Jurkat, Clone E6-1 (cell line): ENCODE data around the gene PRKAR1B.
"Not testable (repeated sequence)": the region's sequence is repeated elsewhere in the genome, so short reads cannot be mapped to it uniquely, and the experiment has no call there.

Experiments
- DNase-seq: peaks from one replicate; pipeline ENCODE4 v3.0.0-alpha.2; 2011; ENCODE audit warnings: low read depth, low spot score
- H3K4me3 ChIP-seq: 2 replicates; pipeline ENCODE4 v1.5.1; 2011; ENCODE audit warnings: mild to moderate bottlenecking, low read length, control low read depth, moderate library complexity

Gene PRKAR1B

DNA sequence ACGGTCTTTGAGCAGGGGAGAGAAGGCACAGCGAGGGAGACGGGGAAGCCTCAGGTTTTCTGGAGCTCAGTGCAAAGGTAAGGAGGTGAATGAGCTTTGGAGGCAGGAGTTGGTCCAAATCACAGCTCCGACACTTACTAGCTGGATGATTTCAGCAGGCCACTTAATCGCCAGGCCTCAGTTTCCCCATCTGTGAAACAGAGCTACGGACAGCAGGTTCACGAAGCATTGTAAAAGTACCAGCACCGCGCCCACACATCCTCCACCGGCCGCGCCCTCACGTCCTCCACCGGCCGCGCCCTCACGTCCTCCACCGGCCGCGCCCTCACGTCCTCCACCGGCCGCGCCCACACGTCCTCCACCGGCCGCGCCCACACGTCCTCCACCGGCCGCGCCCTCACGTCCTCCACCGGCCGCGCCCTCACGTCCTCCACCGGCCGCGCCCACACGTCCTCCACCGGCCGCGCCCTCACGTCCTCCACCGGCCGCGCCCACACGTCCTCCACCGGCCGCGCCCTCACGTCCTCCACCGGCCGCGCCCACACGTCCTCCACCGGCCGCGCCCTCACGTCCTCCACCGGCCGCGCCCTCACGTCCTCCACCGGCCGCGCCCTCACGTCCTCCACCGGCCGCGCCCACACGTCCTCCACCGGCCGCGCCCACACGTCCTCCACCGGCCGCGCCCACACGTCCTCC lies 91.2 kb downstream of the PRKAR1B start:
- H3K4me3 ChIP-seq, result not testable (repeated sequence)

DNA sequence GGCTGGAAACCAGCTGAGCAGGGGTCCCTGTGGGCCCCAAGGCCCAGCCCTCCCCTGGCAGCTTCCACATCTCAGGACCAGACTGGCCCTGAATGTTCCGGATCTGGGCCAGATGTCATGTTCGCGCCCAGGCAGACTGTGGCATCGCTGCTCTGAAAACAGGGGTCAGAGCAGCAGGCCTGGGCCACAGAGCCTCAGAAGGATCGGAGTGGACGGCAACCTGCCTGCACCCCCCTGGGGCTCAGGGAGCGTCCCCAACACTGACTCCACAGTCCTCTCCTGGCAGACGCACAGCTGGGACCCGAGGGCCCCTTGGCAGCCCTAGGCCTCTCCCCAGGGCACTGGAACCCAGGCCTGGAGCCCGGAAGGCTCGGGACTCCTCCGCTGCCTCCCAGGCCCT lies 91.9 kb downstream of the PRKAR1B start:
- no peak for DNase-seq
- no peak overlapping the region for H3K4me3 ChIP-seq

More for the DNA sequence above, 91.2 kb downstream of the PRKAR1B start:
- DNase-seq, result not testable (repeated sequence)

DNA sequence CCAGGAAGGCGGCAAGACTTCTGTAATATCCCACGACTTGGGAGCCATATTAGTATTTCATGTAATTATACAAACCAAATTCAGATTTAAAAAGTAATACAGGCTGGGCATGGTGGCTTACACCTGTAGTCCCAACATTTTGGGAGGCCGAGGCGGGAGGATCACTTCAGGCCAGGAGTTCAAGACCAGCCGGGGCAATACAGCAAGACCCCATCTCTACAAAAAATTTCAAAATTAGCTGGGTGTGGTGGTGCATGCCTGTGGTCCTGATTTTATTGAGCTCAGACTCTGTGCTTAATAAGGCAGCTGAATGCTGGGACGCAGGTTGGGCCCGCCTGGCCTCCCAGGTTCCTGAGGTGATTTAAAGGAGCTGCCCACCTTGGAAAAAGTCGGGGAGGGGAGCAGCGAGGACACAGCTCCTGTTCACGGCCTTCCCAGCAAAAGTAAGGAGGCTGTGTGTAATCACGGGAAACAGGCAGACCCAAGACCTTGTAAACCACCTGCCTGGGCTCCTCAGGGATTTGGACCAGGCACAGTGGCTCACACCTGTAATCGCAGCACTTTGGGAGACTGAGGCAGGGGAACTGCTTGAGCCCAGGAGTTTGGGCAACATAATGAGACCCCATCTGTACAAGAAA lies 93.6 kb downstream of the PRKAR1B start:
- no peak for DNase-seq
- H3K4me3 ChIP-seq, result no peak overlapping the region

DNA sequence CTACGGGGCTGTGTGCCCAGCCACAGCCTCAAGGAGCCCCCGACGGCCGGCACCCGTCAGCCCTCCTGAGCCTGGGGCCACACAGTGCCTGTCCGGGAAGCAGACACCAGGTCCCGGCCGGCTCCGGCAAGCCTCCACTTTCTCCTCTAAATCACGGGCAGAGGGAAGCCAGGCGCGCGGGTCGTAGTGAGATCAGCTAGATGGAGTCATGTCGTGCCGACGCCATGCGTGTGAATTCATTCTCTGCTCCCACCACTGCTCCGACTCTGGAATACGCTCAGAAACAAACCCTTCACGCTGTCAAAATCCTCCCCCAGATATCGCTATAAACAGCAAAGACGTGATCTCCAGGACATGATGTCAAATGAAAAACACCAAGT lies 94.3 kb downstream of the PRKAR1B start:
- DNase-seq, result no peak
- no peak overlapping the region for H3K4me3 ChIP-seq

DNA sequence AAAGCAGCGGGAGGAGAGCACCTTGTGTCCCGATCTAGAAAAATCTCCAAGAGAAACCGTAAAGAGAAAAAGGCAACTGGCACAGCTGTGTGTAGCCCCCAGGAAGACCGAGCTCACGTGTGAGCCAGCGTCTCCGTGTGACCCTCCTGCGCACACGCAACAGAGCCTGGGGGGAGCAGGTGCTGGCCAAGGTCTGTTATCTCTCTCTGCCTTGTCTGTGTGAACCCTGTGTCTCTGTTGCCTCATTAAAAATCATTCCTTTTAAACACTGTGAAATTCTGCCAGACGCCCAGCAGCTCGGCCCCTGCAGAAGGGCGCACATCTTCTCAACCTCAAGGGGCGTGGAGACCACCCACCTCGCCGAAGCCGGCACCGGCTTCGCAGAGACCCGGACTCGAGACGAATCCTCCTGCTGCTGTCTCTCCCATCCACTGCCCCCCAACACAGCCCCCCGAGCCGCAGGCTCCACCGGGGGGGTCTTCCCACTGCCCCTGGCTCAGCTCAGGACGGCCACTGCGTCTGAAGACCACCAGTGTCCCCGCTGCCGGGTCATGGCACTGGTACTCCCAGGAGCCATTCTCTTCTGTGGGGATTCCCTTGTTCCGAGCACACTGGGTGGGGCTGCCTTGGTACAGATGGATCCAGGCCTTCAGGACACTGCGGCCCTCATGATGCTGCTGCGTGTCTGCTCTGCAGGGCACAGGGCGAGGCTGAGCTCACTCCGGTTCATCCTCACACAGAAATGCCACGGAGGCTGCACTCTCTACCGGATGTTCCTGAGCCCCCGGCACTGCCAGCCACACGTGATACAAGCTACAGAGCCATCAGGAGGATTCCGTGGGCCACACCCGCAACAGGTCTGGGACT lies 94.9 kb downstream of the PRKAR1B start:
- DNase-seq, result no peak
- H3K4me3 ChIP-seq, result no peak overlapping the region

DNA sequence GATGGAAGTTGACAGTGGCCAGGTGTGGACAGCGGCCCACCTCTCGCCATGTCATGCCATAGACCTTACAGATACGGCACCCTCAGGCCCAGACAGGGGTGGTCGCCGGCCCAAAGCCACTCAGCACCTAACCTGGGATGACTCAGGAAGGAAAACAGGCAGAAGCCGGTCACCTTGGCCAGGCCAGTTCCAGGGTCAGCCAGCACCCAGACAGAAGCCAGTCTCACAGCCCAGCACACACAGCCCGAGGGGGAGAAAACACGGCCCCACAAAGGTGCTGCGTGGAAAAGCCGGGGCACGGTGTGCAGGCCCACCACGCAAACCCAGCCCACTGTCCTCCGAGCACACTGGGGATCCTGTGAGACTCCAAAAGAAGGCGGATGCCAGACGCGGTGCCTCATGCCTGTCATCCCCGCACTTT lies 95.8 kb downstream of the PRKAR1B start:
- no peak for DNase-seq
- H3K4me3 ChIP-seq, result no peak overlapping the region

DNA sequence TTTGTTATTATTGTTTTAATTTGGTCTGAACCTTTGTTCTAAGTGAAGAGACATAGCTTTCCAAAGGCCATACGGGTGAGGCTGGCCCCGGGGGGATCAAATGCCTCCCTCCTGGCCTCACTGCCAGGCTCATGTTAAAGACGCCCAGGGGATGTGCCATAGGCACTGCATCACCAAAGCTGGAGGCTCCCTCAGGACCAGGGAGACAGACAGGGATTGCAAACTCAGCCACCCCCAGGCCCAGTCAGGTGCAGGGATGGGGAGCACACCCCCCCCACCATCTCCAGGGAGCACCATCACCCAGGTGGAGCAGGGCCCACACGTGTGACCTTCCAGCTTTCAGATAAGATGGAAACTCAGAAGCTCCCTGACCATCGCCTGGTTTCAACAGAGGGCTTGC lies 96.5 kb downstream of the PRKAR1B start:
- H3K4me3 ChIP-seq, result no peak overlapping the region
- no peak for DNase-seq

DNA sequence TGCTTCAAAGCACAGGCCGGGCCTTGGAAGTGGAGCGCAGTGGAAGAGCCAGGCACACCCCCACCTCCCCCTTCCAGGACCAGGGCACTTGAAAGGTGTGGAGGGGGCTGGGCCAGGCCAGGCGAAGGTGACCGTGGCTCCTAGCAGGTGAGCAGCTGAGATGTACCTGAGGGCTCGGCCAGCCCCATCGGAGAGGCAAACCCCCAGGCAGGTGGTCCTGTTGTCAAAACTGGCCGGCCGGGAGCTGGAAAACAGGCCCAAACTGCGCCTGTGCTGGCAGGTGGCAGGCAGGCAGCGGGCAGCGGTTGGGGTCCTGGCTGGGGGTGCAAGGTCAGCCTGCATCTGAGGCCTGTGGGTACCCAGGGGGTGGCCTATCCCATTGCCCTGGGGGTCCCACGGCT lies 97.0 kb downstream of the PRKAR1B start:
- H3K4me3 ChIP-seq, result no peak overlapping the region
- DNase-seq, result no peak

DNA sequence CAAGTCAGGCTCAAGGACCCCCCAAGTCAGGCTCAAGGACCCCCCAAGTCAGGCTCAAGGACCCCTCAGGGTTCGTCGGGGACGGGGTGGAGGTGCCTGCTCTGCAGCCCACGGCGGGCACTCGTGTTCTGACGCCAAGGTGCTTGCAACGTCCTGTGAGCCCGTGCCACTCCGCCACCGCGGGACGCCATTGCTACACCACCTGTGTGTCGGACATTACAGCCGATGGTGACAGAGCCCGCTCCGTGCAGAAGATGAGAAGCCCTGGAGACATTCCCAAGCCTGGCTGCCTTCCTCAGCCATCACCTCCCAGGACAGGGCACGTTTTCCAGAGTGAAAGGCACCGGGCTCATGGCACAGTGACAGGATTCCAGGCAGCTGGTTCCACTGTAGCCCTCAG lies 98.3 kb downstream of the PRKAR1B start:
- no peak overlapping the region for H3K4me3 ChIP-seq
- no peak for DNase-seq

DNA sequence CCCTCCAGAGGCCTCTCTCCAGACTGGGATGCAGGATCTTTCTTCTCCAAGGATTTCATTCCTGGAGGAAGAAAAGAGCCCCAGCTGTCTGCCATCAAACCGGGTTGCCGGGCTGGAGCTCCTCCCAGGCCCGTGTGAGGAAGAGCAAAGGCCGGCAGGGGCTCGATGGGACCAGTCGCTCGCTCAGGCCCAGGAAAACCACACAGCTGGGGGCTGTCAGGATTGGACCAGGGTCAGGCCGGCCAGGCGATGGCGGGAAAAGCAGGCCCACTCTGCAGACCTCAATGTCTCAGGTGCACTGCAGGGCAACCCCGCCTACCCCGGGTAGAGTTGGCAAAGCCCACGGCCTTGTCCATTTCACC lies 98.7 kb downstream of the PRKAR1B start:
- H3K4me3 ChIP-seq, result no peak overlapping the region
- no peak for DNase-seq

DNA sequence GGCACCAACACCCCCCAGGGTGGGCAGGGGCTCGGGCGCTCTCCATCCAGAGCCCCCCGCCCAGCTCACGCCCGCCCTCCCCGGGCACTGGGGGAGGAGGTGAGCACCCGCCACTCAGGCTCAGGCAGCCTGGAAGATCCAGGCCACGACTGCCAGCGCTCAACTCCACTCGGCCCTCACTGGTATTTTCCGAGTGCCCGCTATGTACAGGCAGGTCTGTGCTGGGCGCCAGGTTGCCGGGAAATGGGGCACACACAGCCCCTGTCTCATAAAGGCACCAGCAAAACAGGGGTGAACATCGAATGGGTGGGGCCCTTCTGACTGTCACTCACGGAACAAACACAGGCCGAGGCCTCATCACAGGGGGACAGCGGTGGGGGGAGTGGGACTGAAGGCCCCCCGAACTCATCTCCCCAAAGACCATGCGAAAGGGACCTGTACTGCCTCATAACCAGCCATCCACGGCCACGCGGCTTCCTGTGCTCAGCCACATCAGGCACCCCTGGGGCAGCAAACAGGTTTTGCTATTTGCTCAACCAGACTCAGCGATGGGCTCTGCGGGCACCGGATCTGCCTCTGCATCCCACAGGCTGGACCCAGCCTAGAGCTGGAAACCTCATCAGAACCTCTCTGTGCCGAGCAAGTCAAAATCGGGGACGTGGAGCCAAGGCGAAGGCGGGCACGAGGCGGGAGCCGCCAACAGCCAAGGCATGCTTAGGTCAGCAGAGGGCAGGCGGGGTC lies 99.2 kb downstream of the PRKAR1B start:
- DNase-seq, result no peak

DNA sequence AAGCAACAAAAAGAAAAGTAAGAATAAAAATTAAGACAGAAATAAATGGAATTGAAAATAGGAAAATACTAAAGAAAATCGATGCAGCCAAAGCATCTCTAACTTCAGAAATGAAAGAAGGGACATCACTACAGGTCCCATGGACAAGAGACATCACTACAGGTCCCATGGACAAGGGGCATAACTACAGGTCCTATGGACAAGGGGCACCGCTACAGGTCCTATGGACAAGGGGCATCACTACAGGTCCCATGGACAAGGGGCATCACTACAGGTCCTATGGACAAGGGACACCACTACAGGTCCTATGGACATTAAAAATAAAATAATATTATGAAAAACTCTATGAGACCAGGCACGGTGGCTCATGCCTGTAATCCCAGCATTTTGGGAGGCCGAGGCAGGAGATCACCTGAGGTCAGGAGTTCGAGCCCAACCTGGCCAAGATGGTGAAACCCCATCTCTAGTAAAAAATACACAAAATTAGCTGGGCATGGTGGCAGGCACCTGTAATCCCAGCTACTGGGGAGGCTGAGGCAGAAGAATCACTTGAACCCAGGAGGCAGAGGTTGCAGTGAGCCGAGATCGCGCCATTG lies 101.6 kb downstream of the PRKAR1B start:
- H3K4me3 ChIP-seq, result no peak overlapping the region
- DNase-seq, result no peak

More for the DNA sequence above, 99.2 kb downstream of the PRKAR1B start:
- H3K4me3 ChIP-seq, result no peak overlapping the region

DNA sequence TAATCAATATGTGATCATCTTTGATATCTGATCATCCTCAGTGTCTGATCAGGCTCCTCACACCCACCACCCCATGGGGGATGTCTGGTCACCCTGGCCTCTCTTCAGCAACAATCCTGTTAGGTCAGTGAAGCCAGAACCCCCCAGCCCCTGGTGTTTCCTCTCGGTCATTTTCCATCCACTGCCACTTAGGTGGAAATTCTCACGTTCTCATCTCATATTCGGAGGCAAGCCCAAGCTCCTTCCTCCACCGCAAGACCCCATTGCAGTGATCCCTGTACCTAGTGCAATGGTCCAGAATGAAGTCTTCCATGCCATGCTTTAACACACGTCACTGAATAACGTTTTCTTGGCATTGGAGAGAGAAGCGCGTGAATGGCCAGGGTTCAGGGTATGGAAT lies 103.6 kb downstream of the PRKAR1B start:
- no peak overlapping the region for H3K4me3 ChIP-seq
- no peak for DNase-seq

DNA sequence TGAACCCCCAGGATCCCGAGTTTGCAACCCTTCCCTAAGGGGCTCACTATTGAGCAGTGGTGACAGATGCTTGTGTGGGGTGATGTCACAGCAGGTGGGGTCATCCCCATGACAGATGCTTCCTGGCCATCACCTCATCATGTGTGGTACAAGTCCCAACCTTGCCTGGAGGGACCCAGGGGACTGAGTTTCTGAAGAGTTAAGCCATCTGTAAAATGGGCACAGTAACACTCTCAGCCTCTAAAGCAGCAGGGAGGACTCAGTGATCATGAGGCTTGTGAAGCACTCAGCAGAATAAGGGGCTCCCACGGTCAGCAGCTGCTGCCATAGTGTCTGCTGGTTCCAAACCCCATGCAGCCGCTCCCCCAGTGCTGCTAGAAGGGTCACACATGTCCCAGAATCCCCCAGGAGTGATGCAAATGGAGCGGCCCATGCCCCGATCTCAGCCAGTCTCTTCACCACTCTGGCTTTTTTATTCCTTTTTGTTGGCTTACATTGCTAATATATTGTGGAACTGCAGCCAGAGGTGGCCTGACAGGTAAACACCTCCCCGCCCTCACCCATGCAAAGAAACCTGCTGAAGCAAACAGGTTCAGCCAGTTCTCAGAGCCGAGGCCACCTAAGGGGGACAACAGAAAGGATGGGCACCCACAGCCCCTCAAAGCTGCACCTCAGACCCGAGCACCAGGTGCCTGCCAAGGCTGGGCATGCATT lies 105.4 kb downstream of the PRKAR1B start:
- no peak overlapping the region for H3K4me3 ChIP-seq
- DNase-seq, result no peak

DNA sequence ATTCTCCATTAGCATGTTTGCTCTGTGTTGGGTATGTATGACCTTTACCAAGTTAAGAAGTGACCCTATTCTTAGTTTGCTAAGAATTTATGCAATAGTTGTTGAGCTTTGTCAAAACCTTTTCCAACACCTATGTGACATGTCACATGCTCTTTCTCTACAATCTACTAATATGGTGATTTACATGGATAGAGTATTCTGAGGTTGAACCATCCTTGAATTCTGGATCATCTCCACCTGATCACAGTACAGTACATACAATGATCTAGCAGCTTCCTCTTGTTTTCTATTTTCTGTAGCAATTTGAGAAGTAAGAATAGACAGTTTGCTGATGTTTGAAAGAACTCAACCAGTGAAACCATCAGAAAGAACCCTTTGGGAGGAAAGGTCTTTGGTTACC lies 106.2 kb downstream of the PRKAR1B start:
- no peak overlapping the region for H3K4me3 ChIP-seq

DNA sequence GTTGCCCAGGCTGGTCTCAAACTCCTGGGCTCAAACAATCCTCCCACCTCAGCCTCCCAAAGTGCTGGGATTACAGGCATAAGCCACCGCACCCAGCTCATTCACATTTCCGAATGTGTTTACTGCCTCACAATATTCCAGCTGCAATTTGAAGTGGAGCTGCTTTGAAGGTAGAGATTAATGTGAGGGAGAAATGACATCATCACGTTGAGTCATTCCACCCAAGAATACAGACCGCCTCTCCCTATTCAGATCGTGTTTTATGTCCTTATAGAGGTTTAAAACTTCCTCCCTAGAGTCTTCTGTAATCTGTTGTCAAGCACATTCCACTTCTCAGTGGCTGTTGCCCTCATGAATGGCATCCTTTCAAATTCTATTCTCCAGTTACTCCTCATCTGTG lies 107.0 kb downstream of the PRKAR1B start:
- no peak overlapping the region for H3K4me3 ChIP-seq
- no peak for DNase-seq

More for the DNA sequence above, 106.2 kb downstream of the PRKAR1B start:
- no peak for DNase-seq

DNA sequence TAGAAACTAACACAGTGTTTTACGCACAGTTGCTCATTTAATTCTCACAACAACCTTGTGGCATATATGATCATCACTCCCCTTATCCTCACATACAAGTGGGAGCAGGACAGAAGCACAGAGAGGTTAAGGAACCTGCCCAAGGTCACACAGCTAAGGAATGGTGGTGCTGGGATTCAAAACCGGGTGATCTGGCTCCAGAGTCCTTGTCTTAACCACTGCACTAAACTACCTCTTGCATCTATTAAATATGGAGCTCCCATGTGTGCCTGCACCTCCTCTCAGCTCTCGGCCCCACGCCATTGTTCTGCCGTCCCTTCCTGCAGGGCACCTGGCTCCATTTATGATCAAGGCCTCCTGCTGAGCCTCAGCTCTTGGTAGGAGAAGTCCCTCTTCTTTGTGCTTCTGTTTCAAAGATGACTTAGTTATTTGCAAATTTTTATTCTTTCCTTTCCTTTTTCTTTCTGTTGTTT lies 107.7 kb downstream of the PRKAR1B start:
- peak overlapping the region; percentile 32; the same call in 1 of the 2 replicates for H3K4me3 ChIP-seq

More for the DNA sequence above, 107.7 kb downstream of the PRKAR1B start:
- no peak for DNase-seq
